Measurements from ENCODE around the gene PSIP1.
A peak's percentile ranks its signal among the peaks of the same experiment; 100 is the strongest.
"Not testable (repeated sequence)": the region's sequence is repeated elsewhere in the genome, so short reads cannot be mapped to it uniquely, and the experiment has no call there.

PSIP1 gene

DNA sequence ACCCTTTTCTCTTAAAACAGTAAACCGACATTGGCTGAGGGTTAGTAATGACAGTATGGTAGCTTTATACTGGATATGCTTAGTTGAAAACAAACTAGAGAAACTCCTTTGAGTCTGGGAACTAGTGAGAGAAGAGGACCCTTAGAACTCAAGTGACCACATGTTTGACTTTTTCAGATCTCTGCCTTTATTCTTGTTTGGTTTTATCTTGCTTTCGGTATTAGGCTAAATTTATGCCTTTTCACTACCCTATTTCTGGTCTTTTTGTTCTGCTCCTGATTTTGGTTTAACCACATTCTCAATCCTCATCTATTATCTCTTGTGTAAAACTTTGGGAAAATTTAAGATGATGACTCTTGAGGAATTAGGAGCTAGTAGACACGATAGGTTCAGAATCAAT, 77.1 kb downstream of the PSIP1 start:
- DNase-seq (ENCODE audit: low read depth in 2 of 3, low spot score in 2 of 3): no peak

DNA sequence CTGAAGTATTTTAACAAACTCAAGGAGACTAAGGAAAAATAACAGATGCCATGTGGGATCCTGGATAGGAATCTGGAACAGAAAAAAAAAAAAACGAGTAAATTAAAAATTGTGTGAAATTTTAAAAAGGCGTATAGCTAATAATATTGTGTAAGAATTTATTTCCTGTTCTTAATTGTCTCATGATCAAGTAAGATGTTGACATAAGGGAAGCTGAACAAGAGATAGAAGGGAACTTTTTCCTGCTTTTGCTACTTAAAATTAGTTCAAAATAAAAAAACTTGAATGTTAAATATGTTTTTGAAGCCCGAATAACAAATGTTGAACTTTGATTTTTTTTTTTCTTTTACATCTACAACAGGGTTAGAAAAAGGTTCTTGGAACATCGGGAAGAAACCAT, 77.6 kb downstream of the PSIP1 start:
- DNase-seq (ENCODE audit: low read depth in 2 of 3, low spot score in 2 of 3): no peak

DNA sequence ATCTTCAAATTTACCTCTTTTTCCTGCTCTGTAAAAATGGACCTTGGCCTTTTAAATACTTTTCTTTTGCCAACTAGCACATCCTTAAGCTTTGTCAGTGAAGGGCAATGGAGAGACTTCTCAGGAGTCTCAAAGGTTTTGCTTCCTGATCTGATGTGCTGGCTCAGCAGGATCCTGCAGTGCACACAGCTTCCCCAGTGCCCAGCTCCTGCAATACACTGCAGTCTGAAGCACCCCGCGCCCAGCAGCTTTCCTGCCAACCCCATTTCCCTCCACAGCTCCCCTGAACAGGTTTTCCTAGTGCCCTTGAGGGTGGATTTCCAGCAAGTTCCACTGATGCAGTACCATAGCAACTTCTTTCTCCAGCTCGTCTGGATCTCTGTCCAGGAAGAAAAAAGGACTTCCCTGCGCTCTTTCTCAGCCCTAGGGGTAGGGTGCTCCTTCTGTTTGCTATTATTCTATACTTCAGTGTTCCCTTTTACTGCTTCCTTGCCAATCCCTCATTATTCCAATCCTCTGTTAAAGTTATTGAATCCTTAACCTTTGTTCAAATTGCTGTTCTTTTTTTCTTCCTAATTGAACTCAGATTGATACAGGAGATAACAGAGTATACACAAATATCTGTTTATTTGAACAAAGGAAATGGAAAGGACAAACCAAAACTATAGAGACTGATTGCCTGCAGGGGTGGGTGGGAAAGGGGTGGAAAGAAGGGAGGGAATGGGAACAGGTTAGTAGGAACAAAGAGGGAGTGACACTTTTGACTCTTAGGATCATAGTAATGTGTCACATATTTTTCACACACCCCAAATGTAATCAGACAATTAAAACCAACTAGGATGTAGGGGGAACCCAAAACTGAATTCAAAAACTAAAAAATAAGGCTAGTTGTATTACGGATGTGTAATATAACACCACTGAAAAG, 79.6 kb downstream of the PSIP1 start:
- DNase-seq (ENCODE audit: low read depth in 2 of 3, low spot score in 2 of 3): no peak

DNA sequence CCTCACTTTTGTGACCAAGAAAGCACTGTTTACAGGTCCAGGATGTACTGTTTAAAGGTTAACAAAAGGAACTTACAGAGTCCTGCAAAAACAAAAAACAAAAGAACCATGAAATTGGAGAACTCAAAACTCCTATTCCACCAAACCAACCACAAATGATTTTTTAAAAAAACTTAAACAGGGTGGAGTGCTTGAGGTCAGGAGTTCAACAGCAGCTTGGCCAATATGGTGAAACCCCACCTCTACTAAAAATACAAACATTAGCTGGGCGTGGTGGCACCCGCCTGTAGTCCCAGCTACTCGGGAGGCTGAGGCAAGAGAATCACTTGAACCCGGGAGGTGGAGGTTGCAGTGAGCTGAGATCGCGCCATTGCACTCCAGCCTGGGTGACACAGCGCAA, 83.1 kb downstream of the PSIP1 start:
- DNase-seq (ENCODE audit: low read depth in 2 of 3, low spot score in 2 of 3): not testable (repeated sequence)

DNA sequence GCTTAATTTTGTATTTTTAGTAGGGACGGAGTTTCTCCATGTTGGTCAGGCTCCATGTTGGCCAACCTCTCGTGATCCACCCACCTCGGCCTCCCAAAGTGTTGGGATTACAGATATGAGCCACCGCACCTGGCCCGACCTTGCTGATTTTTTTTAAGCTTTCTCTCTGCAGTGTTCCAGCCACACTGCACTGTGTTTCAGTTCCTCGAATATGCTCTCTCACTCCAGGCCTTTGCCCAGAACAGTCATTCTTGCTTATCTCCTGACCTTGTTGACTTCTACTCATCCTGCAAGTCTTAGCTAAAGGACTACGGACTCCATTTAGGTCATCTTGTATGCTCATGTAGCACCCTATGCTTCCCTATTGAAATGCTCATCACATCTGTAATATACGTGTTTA, 84.8 kb downstream of the PSIP1 start:
- no peak for DNase-seq (ENCODE audit: low read depth in 2 of 3, low spot score in 2 of 3)

DNA sequence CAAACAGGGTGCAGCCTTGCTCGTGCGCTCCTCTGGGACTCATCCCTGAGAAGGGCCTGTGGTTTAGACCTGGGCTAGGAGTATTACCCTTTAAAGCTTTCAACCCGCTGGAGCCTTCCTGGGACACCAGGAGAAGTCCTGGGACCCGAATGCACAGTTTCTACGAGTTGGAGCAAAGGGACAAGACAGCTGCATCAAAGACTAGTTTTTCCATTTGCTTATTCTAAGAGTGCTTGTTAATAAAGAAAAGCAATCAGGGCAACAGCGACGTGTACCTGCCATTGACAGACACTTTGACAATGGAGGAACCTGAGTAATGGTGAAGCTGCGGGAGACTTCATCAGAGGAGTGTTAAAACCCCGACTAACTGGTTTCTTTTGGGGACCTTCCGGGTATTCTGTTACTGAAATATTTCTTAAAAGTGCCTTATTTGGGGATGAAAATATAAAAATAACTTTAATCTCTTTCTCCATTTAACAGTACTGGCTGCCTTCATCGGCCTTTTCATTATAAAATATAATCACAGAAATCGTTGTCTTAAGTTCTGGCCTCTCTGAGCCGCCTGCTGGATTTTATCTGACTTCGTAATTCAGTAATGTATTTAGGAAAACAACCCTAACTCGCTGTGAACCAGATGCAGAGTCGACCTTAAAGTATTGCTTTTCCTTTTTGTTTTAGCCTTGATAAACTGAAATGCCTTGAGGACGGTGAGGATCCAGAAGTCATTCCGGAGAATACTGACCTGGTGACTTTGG, 87.4 kb downstream of the PSIP1 start:
- no peak for DNase-seq (ENCODE audit: low read depth in 2 of 3, low spot score in 2 of 3)

DNA sequence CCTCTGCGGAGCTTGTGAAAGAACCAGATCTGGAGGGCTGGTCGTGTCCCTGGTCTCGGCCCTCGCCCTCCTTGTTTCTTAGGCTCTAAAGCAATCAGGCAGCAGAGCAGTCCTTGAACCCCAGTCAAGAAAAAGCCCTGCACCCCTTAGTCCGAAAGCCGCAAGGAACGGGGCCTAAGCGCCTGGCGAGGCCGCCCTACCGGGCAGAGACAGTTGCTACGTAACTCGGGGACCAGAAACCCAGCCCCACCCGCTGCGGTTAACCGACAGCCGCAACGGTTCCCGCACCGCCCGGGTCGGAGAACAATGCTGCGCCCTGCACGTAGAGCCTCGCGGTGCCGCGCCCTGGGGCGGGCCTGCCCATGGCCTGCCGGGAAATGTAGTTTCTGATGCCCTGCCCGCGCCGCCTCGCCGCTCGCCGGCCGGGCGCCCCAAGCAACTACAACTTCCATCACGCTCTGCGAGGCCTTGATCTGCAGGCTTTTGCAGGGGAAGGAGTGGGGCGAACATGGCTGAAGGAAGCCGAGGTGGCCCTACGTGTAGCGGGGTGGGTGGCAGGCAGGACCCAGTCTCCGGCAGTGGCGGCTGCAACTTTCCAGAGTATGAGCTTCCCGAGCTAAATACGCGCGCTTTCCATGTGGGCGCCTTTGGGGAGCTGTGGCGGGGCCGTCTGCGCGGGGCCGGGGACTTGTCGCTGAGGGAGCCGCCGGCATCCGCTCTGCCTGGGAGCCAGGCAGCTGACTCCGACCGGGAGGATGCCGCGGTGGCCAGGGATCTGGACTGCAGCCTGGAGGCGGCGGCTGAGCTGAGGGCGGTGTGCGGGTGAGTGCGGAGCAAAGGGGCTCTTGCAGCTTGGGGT, 88.2 kb downstream of the PSIP1 start, which contains the start of gene SNAPC3:
Gene SNAPC3, plus strand, starts transcription at position 505 of the 859 bp plus-strand sequence. Its CDS starts 4 bp downstream, at position 509.
- DNase-seq (ENCODE audit: low read depth in 2 of 3, low spot score in 2 of 3): peak; percentile 86 to 89 (median 87)

DNA sequence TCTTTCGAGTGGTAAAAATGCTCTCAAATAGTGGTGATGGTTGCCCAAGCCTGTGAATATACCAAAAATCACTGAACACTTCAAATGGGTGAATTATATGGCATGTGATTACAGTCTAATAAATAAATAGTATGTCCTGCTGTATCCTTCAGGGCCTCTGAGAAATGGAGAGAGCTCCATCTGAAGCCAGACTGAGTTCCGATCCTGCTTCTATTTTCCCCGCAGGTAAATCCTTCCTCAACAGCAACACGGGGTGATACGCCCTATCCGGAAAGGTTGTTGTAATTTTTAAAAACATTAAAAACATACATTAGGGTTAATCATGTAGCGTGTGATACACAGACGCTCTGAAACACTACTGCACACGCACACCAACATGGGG, 88.8 kb downstream of the PSIP1 start:
- DNase-seq (ENCODE audit: low read depth in 2 of 3, low spot score in 2 of 3): no peak

DNA sequence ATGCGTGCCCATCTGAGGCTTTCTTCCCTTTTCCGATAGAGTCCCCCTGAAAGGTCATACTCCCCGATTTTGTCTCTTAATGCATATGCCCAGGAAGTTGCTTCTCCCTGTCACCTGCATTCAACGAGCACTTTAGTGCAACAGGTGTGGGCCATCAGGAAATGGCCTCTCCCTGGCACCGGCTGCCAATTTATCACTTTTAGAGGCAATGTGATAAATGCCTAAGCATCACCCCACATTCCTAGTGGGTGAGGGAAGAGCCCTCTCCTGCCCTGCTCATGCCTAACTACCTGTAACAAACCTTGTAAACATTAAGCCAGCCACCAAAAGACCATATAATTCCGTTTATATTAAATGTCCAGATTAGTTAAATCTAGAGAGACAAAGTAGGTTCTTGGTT, 89.2 kb downstream of the PSIP1 start:
- DNase-seq (ENCODE audit: low read depth in 2 of 3, low spot score in 2 of 3): no peak

DNA sequence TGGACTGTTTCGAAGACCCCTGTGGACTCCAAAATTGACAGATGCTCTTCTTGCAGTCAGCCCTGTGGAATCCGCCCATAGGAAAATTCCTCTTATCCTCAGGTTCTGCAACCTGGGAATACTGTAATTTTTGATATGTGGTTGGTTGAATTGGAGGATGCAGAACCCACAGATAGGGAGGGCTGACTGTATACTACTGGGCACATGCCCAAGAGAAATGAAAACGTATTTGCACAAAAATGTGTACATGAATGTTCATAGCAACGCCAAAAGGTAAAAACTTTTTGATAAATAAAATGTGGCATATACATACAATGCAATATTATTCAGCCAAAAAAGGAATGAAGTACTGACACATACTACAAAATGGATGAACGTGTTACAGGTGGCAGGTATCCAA, 90.0 kb downstream of the PSIP1 start:
- DNase-seq (ENCODE audit: low read depth in 2 of 3, low spot score in 2 of 3): no peak

DNA sequence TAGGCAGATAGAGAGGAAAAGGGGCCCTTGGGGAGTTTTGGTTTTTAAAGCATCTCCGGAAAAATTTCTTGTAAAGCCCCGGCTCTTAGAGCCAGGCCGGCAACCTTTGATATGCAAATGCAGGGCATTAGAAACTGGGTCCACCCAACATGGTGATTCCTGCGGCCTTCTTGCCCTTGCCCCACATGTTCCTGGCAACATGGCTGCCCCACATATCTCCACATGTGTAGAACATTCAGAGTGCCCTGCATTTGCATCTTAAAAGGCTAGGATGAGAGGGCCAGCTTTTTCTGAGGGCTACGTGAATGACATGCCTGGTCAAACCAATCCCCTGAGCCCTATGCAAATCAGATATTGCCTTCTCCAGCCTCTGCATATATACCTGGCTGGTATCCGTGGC, 93.1 kb downstream of the PSIP1 start:
- DNase-seq (ENCODE audit: low read depth in 2 of 3, low spot score in 2 of 3): no peak

DNA sequence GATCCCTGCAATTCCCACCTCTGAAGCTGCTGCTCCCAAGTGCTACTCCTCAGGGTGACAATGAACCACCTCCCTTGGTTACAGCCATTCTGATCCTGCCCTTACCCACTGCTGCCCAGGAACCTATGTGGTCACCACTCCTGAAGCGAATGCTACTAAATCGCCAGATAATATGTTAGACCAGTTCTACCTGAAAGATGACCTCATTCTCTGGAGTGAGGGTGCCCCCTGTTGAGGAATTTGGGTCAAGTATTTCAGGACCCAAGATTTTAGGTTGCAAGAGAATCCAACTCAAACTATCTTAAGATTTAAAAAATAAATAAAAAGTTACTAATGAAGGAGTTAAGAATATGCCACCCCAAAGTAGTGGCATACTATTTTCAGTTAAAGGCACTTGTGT, 93.9 kb downstream of the PSIP1 start:
- no peak for DNase-seq (ENCODE audit: low read depth in 2 of 3, low spot score in 2 of 3)
